DMS114 treated with DMSO at 0.1 percent for 48 hours (cell line): ENCODE measurements around the gene TBXA2R.

Experiments
- DNase-seq: peaks from one replicate; lab custom pipeline; 2025; ENCODE audit not compliant: unreplicated experiment; lab: John Stamatoyannopoulos, UW

TBXA2R gene

GRCh38 chr19:3620817-3621547 is 14.3 kb upstream of the TBXA2R start:
- no peak for DNase-seq

GRCh38 chr19:3620145-3620816 is 13.6 kb upstream of the TBXA2R start:
- no peak for DNase-seq

- no peak for DNase-seq
These were observed 12.9 kb upstream of the TBXA2R start for GRCh38 chr19:3619631-3620012.

GRCh38 chr19:3618811-3619630 is 12.3 kb upstream of the TBXA2R start:
- no peak for DNase-seq

GRCh38 chr19:3618144-3618810 is 11.6 kb upstream of the TBXA2R start:
- no peak for DNase-seq

GRCh38 chr19:3617463-3617862 is 10.8 kb upstream of the TBXA2R start:
- no peak for DNase-seq

GRCh38 chr19:3615524-3616135 is 9.0 kb upstream of the TBXA2R start:
- DNase-seq, result no peak

- DNase-seq, result no peak
These were observed 8.3 kb upstream of the TBXA2R start for GRCh38 chr19:3614858-3615505.

GRCh38 chr19:3613818-3614661 is 7.4 kb upstream of the TBXA2R start:
- no peak for DNase-seq

- no peak for DNase-seq
These were observed 6.4 kb upstream of the TBXA2R start for GRCh38 chr19:3612901-3613741.

- DNase-seq, result no peak
These were observed 5.7 kb upstream of the TBXA2R start for GRCh38 chr19:3612330-3612729.

GRCh38 chr19:3611841-3612240 is 5.2 kb upstream of the TBXA2R start:
- DNase-seq, result no peak

- no peak for DNase-seq
These were observed 4.4 kb upstream of the TBXA2R start for GRCh38 chr19:3610745-3611717.

GRCh38 chr19:3609779-3610719 is 3.4 kb upstream of the TBXA2R start:
- no peak for DNase-seq

GRCh38 chr19:3608750-3609322 is 2.2 kb upstream of the TBXA2R start:
- DNase-seq, result no peak

- no peak for DNase-seq
These were observed 1.5 kb upstream of the TBXA2R start for GRCh38 chr19:3608079-3608641.
